Measurements from ENCODE around the gene JOSD1.
A peak's percentile ranks its signal among the peaks of the same experiment; 100 is the strongest.

Gene JOSD1

DNA sequence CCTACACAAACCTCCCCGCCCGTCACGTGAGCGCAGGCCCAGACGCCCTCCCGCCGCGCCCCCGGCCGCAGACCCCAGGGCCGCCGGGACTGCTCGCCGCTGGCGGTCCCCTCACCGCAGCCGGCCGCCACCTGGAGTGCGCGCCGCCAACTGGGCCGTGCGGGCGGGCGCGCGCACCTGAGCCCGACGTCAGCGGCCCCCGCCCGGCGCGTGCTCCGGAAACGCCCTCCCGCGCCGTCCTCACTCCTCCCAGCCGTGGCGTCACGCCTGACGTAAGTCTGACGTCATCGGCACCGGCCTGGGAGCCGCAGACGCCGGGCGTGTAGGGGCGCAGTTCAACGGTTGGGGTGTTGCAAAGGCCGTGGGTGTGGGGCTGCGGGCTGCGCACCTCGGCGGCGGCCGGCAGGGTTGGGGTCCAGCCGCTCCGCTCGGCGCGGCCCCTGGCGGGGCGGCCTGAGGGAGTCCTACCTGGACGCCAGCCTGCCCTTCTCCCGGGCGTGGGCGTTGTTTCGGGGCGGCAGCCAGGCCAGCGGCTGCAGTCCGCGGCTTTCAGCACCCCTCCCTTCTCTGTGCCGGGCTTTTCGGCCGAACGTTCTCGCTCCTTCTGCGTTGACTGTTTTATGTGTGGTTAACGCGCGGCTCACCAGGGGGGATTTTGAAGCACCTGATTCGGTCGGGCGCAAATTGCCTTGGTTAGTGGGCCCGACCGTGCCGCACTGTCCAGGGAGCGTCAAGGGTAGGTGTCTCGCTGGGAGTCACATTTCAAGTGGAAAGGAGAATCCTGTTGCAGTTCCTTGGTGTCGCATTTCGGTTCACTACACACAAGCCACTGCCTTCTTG, at the start of gene JOSD1:
TSS of gene JOSD1 (minus strand) at position 155 of the 840 bp plus-strand sequence. CDS start 956 bp downstream, outside the sequence.
- DNase-seq = peak; percentile 95

DNA sequence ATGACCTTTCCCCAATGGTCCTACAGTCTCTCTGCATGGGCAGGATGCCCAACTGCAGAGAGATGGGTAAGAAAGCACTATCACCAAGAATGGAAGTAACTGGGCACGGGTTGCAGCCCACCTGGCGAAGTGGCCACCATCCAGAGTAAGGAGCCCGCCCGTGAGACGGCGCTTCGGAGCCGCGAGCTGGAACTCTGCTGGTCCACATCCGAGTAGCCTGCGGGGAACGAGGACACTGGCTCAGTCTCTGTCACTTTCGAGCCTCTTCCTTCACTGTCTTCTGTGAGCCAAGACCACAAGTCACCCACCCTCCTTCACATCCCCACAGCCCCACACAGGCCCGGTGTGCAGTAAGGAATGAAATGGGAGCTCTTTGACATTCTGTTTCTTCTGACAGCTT, 49.4 kb upstream of the JOSD1 start:
- DNase-seq = no peak

DNA sequence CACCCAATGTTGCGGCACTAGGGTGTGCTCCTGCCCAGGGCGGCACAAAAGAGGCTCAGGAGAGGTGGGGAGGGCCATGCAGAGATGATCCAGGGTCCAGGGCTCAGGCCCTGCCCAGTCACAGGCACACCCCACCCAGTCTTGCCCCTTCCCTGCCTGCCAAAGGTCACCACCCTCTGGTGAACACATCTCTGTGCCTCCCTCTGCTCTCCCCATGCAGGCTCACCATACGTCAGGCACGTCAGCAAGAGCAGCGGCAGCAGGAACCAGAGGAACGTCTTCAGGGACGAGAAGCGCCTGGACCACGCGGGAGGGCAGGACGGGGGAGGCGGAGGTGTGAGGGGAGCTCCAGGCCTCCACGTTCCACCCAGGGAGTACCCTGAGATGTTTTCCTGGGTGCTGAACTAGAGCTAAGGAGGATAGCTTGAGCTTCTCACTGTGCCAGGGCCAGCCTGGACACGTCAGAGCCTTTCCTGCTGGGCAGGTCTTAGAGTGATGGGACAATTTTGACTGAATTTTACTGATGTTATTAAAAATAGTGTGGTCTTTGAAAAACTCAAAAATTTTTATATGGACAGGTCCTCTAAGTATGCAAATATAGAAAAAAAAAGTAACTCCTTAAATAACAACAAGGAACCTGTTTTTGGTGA, 47.9 kb upstream of the JOSD1 start:
- no peak for DNase-seq

DNA sequence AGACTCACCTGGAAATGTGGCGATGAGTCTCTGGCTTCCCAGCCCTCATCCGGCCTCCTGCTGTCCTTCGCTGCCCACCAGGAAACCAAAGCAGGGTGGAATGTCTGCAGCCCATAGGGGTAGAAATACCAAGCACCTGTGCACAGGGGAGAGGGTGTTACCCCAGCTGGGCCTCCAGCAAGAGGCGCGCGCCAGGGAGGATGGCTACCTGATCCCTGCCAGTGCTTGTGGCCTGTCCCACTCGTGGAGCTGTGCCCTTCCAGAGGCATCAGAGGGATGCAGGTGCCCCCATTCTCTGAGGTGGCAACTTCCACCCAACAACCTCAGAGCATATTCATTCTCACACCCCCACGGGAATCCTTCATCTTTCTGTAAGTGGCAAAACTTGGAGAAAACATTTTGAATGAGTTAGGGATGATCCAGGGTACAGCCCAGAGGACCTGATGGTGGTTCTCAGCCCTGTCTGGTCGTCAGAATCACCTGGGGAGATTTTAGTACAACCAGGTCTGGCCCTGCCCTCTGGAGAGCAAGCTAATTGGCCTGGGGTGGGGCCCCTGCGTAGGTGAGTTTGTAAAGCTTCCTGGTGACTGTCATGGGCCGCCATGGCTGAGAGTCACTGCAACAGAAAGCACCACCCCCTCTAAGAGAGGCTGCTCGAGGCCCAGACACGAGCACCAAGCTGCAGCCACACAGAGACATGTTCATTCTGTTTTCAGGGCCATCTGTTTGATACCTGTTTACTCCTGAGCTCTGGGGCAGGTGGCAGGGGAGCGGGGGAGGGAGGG, 45.1 kb upstream of the JOSD1 start:
- no peak for DNase-seq

DNA sequence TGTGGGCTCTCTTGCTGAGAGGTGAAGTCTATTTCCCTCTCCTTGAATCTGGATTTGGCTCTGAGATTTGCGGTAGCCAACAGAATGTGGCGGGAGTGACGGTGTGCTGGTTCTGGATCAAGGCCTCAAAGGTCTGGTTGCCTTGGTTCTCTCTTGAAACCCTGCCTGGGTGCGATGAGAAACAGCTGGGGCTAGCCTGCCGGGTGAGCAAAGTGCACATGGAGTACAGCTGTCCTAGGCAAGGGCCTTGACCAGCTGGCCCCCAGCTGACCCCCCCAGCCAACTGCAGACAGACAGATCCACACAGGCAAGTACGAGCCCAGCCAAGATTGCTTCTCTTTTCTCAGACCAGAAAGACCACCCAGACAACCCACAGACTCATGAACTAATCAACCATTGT, 44.2 kb upstream of the JOSD1 start:
- DNase-seq = no peak

DNA sequence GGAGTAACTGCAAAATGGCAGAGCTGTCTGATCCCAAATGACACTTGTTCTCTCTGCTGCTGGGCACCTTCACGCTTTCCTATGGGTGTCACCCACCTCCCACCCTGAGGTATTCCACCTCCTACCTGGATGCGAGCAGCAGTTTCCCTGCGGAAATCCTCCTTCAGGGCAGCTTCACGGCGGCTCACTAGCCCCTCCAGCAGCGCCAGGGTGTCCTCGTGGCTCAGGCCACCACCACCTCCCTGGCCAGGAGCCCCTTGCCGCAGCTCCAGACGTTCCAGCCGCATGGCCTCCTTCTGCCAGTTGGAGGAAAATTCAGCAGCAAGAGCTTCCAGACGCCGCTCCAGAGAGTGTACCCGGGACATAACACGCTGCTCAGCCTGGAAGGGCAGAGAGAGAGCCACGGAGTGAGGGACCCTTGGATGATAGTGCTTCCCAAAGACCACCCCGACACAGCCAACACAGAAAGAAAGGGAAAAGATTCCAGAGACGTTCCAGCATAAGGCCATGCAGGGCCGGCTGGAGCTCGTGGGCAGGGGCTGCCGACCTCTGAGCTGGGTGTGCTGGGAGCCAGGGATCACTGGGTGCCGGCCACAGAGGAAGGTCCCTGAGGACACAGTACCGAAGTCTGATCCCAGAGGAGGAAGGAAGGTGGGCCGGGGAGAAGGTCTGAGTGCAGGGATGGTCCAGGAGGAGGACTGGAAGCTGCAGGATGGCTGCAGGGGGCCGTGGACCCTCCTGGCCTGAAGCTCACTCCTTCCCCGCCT, 41.6 kb upstream of the JOSD1 start:
- no peak for DNase-seq

DNA sequence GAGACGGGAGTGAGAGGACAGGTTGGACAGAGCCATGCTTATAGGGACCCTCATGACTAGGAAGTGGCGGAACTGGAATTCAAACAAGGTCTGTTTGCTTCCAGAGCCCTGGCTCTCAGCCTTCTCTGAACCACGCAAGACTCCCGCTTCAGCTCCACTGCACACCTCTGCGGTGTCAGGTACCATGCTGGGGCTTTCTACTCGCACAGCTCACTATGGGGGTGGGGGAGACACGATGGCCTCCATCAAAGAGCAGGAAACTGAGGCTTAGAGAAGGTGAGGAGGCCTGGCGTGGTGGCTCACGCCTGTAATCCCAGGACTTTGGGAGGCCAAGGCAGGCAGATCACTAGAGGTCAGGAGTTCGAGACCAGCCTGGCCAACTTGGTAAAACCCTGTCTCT, 40.8 kb upstream of the JOSD1 start:
- DNase-seq = no peak

DNA sequence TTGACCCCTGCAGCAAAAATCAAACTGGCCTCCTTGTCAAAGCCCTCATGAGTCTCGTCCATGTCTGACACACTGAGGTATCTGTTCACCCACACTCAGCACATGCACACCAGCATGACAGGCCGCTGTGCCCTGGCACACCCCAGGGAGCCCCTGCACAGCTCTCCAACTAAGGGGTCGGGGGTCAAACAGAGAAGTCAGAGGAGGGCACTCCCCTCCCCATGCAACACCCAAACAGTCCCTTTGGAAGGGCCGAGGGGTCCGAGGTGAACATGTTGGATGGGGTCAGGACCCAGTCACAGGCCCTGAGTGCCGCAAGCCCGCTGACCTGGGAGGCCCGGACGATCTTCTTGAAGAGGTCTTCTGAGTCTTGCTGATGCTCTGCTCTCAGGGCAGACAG, 40.4 kb upstream of the JOSD1 start:
- no peak for DNase-seq

DNA sequence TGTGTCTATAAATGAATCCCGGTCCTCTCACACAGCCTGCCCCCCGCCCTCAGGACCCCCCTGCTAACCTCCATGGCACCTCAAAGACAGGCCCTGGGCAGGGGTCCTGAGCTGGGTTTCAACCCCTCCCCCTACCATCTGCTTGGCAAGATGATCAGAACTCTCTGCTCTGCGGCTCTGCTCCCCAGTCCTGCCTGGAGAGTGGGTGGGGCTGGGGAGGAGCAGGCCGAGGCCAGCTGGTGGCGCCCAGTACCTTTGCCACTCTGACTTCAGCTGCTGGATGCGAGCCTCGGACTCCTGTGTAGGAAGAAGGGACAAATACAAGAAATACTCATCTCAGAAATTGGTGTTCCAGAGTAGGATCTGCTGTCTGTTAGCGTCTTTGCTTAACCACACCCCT, 40.0 kb upstream of the JOSD1 start:
- DNase-seq = no peak

DNA sequence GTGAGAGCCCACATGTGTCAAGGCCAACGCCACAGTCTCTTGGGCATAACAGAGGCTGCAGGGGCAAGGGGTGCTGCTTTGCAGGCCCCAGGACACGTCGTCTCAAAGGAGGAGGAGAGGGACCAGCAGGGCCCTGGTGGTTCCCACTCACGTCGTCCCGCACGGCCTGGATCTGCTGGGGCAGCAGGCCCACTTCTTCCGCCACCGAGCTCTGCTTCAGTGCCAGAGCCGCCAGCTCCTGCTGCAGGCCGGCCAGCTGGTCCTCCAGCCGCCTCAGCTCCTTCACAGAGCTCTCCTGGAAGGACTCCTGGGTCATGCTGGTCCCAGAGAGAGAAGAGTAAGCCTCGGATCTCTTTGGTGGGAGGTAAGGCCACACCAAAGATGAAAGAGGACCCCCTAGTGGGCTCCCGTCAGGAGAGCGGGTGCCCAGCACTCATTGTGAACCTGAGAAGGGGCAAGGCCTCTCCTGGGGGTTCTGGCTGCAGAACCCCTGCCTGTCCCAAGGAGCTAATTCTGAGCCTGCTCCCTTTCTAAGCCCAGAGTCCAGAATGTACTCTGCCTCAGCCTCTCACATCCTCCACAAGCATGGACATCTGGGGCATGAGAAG, 39.5 kb upstream of the JOSD1 start:
- DNase-seq = no peak

DNA sequence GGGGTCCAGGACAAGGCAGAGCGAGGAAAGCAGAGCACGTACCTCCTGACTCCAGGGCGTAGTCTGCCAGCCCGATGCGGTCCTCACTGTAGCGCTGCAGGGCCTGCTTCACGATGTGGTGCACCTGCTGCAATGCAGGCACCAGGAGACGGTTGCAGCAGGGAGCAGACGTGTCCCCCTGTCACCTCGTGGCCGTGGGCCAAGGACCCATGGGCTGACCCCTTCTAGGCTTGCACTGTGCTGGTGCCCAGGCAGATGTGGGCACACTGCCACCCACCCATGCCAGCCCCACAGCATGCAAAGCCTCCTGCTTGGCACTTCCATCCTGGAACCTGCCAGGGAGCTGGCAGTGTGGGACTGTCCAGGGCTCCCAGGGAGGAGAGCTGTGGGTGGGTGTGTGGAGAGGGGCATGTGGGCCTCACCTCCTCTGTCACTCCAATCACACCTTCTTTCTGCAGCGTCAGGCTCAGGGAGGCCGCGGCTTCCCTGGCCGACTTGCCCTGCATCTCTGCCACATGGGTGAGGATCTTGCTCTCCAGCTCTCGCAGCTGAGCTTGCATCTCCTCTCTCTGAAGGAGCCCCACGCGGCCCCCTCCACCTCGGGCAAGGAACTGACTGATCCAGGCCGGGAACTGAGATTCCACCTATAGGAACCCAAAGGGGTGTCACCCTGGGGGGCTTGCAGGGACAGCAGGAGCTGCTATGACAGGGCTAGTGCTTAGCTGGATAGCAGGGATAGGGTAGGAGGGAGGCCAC, 38.7 kb upstream of the JOSD1 start:
- DNase-seq = no peak

DNA sequence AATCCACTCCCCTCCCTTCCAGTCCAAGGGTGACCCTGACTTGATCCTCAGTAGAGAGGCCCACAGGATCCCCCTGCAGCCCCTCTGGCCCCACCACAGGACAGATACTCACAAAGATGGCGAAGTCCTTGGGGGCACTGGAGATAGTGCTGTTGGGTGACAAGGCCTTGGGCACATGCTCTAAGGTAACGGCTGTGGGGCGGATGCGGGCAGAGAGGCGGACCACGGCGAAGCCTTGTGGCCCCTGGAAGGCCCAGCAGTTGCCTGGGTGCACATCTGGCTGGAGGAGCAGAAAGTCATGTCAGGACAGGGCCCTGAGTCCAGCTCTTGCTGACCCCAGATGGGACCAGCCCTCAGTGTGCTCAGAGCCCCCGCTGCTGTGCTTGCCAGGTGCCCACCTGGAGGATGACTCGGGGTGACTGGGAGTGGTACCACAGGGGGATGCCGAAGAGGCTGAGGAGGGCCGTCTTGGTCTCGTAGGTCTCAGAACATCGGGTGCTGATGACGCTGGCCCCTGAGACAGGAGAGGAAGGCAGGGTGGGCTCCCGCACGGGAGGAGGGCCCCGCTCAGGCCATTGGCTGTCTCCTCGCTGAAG, 37.8 kb upstream of the JOSD1 start:
- no peak for DNase-seq

DNA sequence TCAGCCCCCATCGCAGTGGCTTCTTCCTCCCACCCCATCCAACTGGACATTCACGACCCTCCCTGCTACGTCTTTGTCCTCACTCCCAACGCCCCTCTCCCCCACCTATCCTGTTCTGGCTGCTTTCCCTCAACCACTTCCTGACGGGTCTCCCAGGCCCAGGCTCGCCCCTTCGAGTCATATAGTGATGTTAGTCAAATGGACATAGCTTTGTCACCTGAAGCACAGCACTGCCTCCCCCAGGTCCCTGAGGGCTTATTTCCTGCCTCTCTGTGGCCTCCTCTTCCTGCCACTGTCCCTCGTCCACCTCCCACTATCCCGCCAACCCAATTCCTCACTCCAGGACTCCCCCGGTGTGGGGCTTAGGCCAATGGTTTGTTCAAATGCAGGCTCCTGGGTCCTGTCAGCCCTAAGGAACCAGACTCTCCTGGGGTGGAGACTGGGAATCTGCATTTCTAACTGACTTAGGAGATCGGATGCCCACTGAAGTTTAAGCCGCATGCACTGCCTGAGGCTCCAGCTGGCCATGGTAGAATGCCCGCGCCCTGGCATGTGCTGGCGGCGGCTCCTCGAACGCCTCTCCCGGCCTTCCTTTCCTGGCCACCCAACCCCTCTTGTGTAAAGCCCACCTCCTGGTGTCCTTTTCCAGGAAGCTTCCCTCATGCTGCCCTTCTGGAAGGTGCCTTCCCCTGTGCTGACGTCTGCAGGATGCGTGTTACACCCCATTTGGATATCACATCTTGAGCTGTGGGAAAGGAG, 36.7 kb upstream of the JOSD1 start:
- no peak for DNase-seq

DNA sequence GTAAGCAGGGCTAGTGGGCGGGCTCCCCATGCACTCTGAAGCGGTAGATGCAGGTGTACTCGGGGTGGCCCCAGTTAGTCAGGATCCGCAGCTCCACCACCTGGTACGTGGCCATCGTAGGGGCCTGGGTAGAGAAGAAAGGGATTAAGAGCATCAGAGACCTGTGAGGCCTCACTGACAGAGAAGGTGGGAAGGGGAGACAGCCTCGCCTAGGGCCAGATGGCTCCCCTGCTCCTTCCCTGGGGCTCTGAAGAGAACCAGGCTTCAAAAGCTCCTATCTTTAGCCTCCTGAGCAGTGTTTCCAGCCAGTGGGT, 35.5 kb upstream of the JOSD1 start:
- DNase-seq = no peak

DNA sequence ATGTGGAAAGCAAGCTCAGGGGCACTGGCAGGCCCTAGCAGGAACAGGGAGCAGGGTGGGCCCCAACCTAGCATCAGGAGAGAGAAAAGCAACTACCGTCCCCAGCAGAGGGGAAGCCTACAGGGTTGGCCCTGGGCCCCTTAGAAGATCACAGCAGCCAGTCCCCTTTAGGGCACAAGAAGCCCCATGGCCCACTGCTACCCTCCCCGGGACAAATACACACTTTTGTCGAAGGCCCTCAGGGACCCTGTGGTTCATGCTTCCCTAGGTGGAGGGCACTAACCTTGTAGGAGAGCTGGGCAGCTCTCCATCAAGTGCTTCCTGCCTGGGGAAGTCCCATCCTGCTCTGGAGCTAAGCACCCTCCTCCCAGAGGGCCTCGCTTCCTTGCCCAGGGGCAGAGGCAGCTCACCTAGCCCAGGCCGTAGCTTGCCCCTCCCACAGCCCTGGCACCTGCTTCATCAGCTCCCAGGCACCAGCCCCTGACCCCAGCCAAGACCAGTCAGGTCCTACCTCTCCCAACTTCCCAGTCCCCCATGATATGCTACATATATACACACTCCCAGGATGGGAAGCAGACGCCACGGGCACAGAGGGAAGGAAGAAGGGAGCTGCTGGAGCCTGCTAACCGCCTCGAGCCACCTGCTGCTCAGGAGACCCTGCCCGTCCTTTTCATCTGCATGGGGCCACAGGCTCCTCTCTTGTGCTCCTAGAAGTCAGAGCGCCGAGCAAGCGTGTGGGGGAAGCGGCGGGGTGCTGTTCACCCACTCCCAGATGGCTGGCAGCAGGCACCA, 34.9 kb upstream of the JOSD1 start:
- no peak for DNase-seq

DNA sequence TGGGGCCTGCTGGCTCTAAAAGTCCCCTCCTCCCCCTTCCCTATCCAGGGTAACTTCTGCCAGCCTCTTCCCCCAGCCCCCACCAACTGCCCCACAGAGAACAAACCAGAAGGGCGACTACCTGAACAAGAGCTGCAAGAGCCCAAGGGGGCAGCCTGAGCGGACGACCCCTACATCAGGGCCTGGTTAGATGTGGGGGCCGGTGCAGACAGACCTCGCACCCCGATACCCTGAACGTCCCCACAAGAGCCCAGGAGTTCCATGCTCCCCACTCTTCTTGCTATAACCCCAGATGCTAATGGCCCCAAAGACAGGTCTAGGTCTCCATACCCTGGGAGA, 34.4 kb upstream of the JOSD1 start:
- no peak for DNase-seq

DNA sequence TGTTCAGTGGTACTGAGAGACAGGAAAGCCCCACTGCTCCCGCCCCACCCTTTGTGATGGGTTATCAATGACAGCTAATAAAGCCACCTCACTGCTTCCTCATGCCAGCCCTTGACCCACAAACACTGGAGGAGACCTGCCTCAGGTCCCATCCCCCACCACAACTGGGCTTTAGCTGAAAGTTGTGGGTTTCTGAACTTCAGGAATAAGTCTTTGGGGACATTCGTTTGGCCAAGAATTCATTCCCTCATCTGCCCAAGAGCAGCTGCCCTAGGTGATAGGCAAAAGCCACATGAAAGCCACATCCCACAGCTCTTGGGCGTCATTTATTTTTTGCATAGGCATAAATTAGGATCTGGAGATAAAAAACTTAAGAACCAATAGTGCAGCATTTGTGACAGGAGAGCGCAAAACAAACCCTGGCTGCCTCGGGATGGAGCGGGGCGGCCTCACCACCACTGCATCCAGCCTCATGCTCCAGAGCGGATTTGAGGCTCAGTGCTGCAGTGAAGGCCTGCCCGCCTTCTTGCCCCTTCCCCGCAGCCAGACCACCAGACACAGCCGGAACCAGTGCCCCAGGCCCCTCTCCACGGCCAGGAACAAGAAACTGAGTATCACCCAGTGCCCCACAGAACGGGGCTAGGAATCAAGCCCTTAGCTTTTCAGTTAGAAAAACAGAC, 33.8 kb upstream of the JOSD1 start:
- no peak for DNase-seq

DNA sequence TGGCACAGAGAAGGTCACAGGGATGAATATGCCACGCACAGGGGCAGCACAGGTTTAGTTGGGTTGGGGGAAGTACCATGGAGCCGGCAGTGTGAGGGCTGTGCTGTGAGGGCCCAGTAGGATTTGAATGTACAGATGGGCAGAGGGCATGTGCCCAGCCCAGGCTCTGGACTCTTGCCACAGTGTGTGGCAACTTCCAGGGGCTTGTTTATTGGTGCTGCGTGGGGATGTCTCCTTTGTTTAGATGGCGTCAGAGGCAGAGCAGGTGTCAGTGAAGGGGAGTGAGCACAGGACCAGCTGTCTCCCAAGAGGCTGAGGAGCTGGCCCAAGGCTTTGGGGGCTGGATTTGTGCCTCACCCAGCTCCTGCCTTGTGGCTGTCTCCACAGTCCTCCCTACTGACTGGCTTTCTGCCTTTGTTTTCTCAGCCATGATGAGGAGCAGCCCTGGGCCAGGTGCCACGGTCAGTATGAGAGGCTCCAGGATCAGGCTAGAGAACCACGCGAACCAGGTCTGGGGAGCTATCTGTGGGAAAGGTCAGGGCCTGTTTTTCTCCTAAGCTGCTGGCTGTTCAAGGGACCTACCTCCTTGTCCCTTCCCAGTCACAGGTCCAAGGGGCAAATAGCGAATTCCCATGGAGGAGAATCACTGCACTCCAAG, 33.1 kb upstream of the JOSD1 start:
- no peak for DNase-seq

DNA sequence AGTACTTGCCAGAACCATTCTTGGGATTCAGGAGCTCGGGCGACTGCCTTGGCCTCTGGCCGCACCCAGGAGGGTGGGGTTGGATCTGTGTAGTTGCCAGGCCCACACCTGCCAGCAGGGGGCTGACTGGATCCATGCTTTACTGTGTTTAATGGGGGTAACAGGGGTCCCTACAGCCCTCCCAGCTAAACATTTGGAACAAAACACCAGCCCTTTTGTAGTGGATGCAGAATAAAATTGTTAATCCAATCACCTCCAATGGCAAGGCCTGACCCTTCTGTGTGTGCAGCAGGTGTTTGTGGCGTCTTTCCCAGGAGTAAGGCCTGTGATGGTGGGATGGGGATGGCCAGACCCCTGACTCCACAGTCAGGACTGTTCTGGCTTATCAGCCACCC, 32.6 kb upstream of the JOSD1 start:
- DNase-seq = peak; percentile 25
